ENCODE results near the gene OPN3. TPM values are rescaled to one million over a fixed set of nuclear protein-coding genes. Genes with fewer than 3 reads are reported as not detected.

The OPN3 gene
- total RNA-seq, 4 donors from 2014 or later, result 0.26 to 34.9 (median 4.8) TPM

DNA sequence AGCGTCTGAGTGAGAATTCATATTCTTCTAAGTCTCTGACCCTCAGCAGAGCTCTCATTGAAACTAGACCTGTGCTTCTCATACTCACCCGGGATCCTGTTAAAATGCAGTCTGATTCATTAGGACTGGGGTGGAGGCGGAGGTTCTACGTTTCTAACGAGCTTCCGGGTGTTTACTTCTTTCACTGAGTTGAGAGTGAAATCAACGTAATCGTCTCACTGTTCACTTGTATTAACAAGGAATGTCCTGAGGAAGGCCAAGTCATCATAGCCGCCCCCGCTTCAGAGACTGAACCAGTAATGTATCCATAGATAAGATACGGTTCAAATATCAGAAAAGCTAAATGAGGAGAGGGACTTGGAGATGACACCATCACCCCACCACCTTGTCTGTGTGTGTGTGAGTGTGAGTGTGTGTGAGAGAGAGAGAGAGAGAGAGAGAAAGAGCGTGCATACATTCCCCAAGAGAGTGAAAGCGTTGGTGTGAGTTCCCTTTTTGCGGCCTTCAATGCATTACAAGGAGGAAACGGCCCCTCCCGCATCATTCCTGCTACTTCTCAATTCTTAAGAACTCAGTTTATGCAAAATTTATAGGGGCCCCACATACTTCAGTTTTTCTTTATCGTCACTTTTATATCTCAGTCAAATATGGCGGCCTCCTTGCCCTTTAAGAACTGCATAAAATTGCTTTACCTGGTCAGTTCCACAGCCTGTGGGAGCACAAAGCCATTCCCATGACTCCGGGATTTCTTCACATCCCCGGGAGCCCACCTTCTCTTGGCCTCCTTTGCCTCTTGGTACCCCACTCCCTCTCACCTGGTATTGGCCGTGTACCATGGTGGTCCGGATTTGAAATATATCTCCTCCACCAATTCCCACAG is 88.2 kb downstream of the OPN3 start:
- peak in 1 of 2 donors; percentile 16 for DNase-seq
- intact Hi-C loops (cut with DNase I; ENCODE audit: low total_unique reads), result no loop called here
- no peaks in the 10 kb centered on the region for H3K4me1 ChIP-seq
- no peaks in the 10 kb centered on the region for H3K9me3 ChIP-seq
- TF ChIP-seq POLR2A (IDR thresholded peaks at IDR 0.05), result no peak
- TF ChIP-seq, protein P1, sequence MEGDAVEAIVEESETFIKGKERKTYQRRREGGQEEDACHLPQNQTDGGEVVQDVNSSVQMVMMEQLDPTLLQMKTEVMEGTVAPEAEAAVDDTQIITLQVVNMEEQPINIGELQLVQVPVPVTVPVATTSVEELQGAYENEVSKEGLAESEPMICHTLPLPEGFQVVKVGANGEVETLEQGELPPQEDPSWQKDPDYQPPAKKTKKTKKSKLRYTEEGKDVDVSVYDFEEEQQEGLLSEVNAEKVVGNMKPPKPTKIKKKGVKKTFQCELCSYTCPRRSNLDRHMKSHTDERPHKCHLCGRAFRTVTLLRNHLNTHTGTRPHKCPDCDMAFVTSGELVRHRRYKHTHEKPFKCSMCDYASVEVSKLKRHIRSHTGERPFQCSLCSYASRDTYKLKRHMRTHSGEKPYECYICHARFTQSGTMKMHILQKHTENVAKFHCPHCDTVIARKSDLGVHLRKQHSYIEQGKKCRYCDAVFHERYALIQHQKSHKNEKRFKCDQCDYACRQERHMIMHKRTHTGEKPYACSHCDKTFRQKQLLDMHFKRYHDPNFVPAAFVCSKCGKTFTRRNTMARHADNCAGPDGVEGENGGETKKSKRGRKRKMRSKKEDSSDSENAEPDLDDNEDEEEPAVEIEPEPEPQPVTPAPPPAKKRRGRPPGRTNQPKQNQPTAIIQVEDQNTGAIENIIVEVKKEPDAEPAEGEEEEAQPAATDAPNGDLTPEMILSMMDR (IDR thresholded peaks at IDR 0.05), result no peak
- H3K36me3 ChIP-seq, result no peaks in the 10 kb centered on the region
- no peak overlapping the region for H3K4me3 ChIP-seq
- no peaks in the 10 kb centered on the region for H3K27me3 ChIP-seq
- H3K27ac ChIP-seq, result no peak overlapping the region

DNA sequence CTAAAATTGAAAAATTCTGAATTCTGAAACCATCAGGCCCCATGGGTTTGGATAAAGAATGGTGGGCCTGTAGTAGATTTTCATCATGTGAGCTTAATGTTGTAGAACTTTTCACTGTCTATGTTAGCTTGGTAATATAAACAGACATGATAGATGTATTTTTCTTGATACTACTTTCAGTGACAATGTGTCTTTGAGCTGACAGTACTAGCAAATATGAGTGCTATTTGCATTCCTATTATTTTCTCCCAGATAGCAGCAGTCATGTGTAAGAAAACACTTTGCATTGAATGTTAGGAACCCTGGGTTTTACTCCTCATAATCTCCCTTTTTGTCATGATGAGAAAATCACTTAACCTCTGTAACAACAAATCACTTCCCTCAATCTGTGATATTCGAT is 89.9 kb downstream of the OPN3 start:
- no peaks in the 10 kb centered on the region for H3K4me1 ChIP-seq
- no peaks in the 10 kb centered on the region for H3K36me3 ChIP-seq
- no peaks in the 10 kb centered on the region for H3K9me3 ChIP-seq
- intact Hi-C loops (cut with DNase I; ENCODE audit: low total_unique reads), result no loop called here
- no peak overlapping the region for H3K27ac ChIP-seq
- TF ChIP-seq, protein P1 (IDR thresholded peaks at IDR 0.05), result no peak
- TF ChIP-seq POLR2A (IDR thresholded peaks at IDR 0.05), result no peak
- no peak overlapping the region for H3K4me3 ChIP-seq
- DNase-seq, result no peak
- no peaks in the 10 kb centered on the region for H3K27me3 ChIP-seq

- H3K36me3 ChIP-seq, result no peaks in the 10 kb centered on the region
- intact Hi-C loops (cut with DNase I; ENCODE audit: low total_unique reads), result no loop called here
- H3K27me3 ChIP-seq, result no peaks in the 10 kb centered on the region
- H3K4me1 ChIP-seq, result no peaks in the 10 kb centered on the region
- TF ChIP-seq POLR2A (IDR thresholded peaks at IDR 0.05), result no peak
- TF ChIP-seq, protein P1 (IDR thresholded peaks at IDR 0.05), result no peak
- H3K4me3 ChIP-seq, result no peak overlapping the region
- no peak for DNase-seq
- H3K27ac ChIP-seq, result no peak overlapping the region
- H3K9me3 ChIP-seq, result no peaks in the 10 kb centered on the region
Measured at GRCh38 chr1:241548008-241548407, 92.2 kb downstream of the OPN3 start.

Other genes starting within 250 kb of the OPN3 start
- 10 to 100 TPM; 11.8 to 48.5 (median 43.5) TPM for gene FH, start 120.6 kb downstream of the OPN3 start, total RNA-seq
- gene KMO, start 108.0 kb downstream of the OPN3 start, total RNA-seq, result 10 to 100 TPM in 1 of 4 donors, 1 to 10 TPM in 1, under 1 TPM in 2; 0.28 to 22.9 (median 4.5) TPM
- 10 to 100 TPM in 2 of 4 donors, 1 to 10 TPM in 2; 4.9 to 34.6 (median 9.1) TPM for gene CHML, start within 50 bp of the OPN3 start, total RNA-seq
- gene WDR64, start 11.9 kb upstream of the OPN3 start, total RNA-seq, result under 1 TPM in 1 of 4 donors, not detected in 3; 0.21 TPM
- 10 to 100 TPM in 1 of 4 donors, under 1 TPM in 1, not detected in 2; 0.52 to 10.0 TPM for gene EXO1, start 207.8 kb upstream of the OPN3 start, total RNA-seq

All from uterus (tissue), 4 donors.